Measurements from ENCODE around the gene SERP1. TPM values are rescaled to one million over a fixed set of nuclear protein-coding genes. Genes with fewer than 3 reads are reported as not detected.

SERP1 gene
- total RNA-seq, 2 experiments from 2014 or later: 121 to 123 TPM

DNA sequence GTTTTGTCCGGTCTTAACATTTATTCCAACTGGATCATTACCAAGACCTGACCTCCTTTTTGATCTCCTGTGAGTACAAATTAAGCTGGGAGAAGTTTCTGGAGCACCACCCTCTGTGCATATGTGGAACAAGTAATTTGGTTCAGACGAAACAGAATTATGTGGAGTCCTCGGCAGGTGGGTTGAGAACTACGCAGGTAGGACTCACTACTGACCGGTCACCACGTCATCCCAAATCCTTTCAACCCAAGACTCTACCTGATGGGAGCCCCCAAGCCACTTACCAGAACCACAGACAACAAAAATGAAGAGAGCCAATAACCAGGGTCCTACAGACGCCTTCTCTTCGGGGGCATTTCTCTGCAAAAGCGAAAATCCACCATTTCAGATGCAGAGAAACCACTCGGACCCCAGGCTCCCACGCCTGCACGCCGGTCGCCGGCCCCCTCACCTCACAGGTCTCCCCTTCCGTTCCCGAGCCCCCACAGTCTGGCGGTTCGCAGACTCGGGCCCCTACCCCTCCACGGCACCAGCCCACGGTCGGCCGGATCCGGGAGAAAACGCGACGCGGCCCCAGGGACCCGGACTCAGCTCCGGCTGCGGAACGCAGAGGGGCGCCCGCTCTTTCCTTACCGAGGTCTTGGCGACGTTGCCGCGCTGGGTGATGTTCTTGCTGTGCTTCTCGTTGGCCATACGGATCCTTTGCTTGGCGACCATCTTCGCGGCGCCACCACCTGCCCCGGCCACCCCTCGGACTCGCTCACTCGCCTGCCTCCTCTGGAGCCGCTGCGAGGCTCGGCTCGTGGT lies 674 bp downstream of the SERP1 start:
- Mint-ChIP-seq H3K36me3 (peaks cover 63% of the 10 kb centered on the region), H3K4me3 (peak overlapping the region; percentile 93)

DNA sequence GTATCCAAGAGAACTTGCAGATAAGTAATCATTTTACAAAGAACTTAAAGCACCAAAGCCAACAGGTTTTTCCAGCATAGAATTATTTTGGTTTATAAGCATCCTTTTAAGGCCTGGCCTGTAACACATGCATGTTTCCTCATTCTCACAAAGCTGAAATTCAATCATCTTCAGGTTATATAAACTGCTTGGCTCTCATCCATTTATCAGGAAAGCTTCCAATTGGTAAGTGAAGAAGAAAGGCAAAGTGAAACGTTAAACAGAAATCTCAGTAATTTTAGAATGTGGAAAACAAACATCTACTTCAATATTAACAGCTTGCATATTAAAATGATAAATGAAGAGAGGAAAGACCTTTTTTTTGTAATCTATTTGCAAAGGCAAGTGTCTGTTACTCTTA lies 1.6 kb downstream of the SERP1 start:
- peaks cover 49% of the 10 kb centered on the region for H3K4me1 Mint-ChIP-seq
- DNase-seq: no peak
- H3K4me3 Mint-ChIP-seq: peak overlapping the region; percentile 93
- H3K36me3 Mint-ChIP-seq: peaks cover 59% of the 10 kb centered on the region
- peak overlapping the region; percentile 72 for H3K27ac Mint-ChIP-seq
- H3K27me3 Mint-ChIP-seq: no peaks in the 10 kb centered on the region
- no peaks in the 10 kb centered on the region for H3K9me3 Mint-ChIP-seq

More for the DNA sequence above, 674 bp downstream of the SERP1 start:
- Mint-ChIP-seq H3K4me1 (peaks cover 53% of the 10 kb centered on the region), H3K9me3 (no peaks in the 10 kb centered on the region), H3K27ac (peak overlapping the region; percentile 99), H3K27me3 (no peaks in the 10 kb centered on the region)
- DNase-seq: peak; percentile 46

DNA sequence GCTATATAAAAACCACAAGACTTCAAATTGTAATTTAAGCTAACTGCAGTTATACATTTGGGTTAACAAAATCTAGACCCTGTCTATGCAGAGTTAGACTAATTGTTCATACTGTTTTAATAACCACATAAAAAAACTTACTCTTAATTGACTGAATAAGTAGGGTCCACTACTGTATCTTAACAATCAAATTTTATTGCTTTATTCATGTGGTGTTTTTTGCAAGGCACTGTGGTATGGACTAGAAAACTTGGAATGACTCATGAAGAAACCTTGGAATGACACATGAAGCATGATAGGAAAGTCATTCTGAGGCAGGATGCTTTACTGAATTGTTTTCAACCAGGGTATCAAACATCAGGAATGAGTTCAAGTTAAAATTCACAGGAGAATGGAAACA lies 2.3 kb downstream of the SERP1 start:
- H3K27ac Mint-ChIP-seq: peak overlapping the region; percentile 72
- H3K36me3 Mint-ChIP-seq: peaks cover 55% of the 10 kb centered on the region
- H3K4me1 Mint-ChIP-seq: peaks cover 44% of the 10 kb centered on the region
- no peak for DNase-seq
- H3K4me3 Mint-ChIP-seq: peak overlapping the region; percentile 93
- H3K9me3 Mint-ChIP-seq: no peaks in the 10 kb centered on the region
- no peaks in the 10 kb centered on the region for H3K27me3 Mint-ChIP-seq

DNA sequence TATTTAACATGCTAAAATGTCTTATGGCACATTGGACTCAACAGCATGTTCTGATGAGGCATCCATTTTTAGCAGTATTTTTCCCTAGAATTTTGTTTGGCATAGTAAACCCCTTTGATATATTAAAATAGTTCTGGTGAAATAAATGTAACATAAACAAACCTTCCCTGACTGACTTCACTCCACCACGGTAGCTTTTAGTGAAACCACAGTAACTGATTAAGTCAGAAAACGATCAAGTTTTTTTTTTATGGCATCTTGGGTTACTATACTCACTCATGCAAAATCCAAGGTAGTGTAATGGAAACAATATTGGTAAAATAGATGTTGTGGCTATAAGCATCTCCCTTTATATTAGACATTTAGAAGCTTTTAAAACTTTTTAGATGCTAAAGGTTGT lies 2.8 kb downstream of the SERP1 start:
- Mint-ChIP-seq H3K9me3 (no peaks in the 10 kb centered on the region), H3K4me1 (peaks cover 41% of the 10 kb centered on the region), H3K27me3 (no peaks in the 10 kb centered on the region), H3K27ac (peak overlapping the region; percentile 58), H3K36me3 (peaks cover 51% of the 10 kb centered on the region), H3K4me3 (peak overlapping the region; percentile 10)
- DNase-seq: no peak

DNA sequence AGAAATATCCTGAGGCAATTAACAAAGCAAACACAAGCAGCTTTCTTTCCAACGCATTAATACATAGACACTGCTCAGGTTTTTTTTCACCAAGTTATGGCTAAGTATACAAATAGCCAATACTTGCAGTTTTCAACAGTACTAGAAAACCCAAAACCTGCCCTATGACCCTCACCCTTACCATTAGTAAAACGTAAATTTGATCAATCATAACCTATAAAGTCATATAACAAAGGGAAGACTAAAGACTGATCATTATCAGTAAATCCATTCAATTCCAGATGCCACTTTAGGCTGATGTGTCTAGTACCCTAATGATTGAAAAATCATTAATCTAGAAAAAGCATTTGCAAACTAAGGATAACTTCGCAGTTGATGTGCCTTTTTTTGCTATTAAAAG lies 3.2 kb downstream of the SERP1 start:
- H3K27ac Mint-ChIP-seq: peak overlapping the region; percentile 58
- H3K9me3 Mint-ChIP-seq: no peaks in the 10 kb centered on the region
- H3K4me1 Mint-ChIP-seq: peaks cover 37% of the 10 kb centered on the region
- no peak overlapping the region for H3K4me3 Mint-ChIP-seq
- no peak for DNase-seq
- H3K36me3 Mint-ChIP-seq: peaks cover 48% of the 10 kb centered on the region
- no peaks in the 10 kb centered on the region for H3K27me3 Mint-ChIP-seq

DNA sequence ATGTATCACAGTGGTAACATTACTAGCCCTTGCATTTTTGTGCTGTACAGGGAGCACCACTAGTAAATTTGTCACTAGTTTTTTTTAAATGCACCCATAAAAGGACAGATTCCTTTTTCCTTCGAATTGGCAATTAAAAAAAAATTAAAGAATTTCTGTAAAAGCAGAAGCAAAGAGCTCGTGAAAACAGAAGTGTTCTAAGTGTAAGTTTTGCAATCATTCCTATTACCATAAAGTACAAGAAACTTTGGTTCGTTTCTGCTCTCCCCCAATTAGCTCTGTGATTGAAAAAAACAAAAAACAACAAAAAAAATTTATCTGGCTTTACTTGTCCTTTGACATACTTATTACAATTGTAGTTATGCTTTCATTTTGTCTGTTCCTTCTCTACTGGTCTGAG lies 5.3 kb downstream of the SERP1 start:
- H3K4me1 Mint-ChIP-seq: peaks cover 33% of the 10 kb centered on the region
- no peak for DNase-seq
- H3K36me3 Mint-ChIP-seq: peaks cover 41% of the 10 kb centered on the region
- no peaks in the 10 kb centered on the region for H3K9me3 Mint-ChIP-seq
- no peaks in the 10 kb centered on the region for H3K27me3 Mint-ChIP-seq
- H3K27ac Mint-ChIP-seq: peak overlapping the region; percentile 38
- no peak overlapping the region for H3K4me3 Mint-ChIP-seq

DNA sequence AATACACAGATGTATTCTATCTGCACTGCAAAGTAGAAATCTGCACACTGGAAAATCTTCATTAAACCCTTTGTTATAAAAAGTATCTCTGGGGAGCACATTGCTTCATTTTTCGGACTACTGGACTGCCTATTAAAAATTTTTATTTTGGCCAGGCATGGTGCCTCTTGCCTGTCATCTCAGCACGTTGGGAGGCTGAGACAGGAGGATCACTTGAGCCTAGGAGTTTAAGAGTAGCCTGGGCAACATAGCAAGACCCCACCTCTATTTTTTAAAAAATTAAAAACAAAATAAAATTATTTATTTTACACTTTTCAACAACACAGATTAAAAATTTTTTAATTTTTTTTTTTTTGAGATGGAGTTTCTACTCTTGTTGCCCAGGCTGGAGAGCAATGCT lies 6.0 kb downstream of the SERP1 start:
- no peaks in the 10 kb centered on the region for H3K9me3 Mint-ChIP-seq
- no peaks in the 10 kb centered on the region for H3K27me3 Mint-ChIP-seq
- H3K27ac Mint-ChIP-seq: no peak overlapping the region
- peaks cover 33% of the 10 kb centered on the region for H3K4me1 Mint-ChIP-seq
- no peak overlapping the region for H3K4me3 Mint-ChIP-seq
- peaks cover 34% of the 10 kb centered on the region for H3K36me3 Mint-ChIP-seq
- no peak for DNase-seq

DNA sequence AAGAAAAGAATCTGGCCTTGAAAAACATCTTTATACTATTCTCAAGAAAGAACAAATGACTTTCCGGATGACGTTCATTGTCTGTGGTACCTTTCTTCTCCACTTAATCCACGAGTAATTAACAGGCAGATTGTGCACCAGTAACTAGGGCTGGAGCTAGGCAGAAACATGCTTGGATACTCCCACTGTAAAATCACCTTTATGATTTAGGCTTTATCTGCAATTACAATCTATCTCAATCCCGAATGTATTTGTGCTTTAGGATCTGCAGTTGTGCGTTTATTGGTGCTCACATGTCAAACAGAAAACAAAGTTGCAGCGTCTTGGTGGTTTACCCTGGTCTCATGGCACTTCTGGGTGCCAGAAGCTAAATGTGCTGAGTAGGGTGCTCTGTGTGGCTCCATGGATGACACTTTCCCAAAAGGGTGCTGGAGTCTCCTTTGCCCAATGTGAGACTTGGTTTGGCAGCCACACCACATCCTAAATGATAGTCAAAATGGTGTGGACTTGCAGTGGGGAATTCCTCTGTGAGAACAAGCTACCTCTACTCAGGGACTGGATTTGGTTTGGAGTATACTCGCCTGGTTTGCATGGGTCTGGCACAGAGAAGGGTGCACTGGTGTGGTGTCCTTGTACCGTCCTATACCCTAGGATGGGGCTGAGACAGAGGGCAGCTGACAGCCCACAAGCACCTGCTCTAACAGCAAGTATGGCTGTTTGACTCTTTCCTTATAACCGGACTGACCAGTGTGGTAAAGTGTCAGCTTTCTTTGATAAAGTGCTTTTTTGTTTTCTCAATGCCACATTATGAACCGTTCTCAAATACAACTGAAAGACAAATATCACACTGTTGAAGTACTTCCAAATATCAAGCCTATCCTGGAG lies 7.7 kb downstream of the SERP1 start:
- no peak for DNase-seq
- Mint-ChIP-seq H3K27me3 (no peaks in the 10 kb centered on the region), H3K27ac (peak overlapping the region; percentile 18), H3K9me3 (no peaks in the 10 kb centered on the region), H3K36me3 (peaks cover 24% of the 10 kb centered on the region), H3K4me1 (peaks cover 21% of the 10 kb centered on the region), H3K4me3 (no peak overlapping the region)

DNA sequence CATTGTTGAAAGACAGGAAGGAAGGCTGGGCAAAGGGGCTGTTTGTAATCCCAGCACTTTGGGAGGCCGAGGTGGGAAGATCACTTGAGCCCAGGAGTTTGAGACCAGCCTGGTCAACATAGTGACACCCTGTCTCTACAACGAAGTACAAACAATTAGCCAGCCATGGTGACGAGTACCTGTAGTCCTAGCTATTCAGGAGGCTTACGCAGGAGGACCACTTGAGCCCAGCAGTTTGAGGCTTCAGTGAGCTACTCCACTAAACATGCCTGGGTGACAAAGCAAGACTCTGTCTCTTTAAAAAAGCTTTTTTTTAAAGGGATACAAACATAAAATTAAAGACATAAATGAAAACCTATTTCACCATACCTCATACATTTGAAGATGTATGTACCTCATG lies 11.1 kb downstream of the SERP1 start:
- no peak overlapping the region for H3K4me3 Mint-ChIP-seq
- no peak overlapping the region for H3K27ac Mint-ChIP-seq
- H3K4me1 Mint-ChIP-seq: peaks cover 8% of the 10 kb centered on the region
- peaks cover 2% of the 10 kb centered on the region for H3K36me3 Mint-ChIP-seq
- no peak for DNase-seq
- no peaks in the 10 kb centered on the region for H3K9me3 Mint-ChIP-seq
- H3K27me3 Mint-ChIP-seq: no peaks in the 10 kb centered on the region

DNA sequence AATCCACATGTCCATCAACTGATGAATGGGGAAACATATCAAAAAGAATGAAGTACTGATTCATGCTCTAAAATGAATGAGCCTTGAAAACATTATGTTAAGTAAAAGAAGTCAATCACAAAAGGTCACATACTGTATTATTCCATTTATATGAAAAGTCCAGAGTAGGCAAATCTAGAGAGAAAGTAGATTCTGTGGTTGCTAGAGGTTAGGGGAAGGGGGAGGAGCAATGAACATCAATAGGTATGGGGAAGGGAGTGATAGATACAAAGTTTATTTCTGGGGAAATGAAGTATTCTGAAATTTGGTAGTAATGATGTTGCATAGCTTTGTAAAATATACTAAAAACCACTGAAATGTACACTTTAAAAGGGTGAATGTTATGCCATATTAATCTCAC lies 14.5 kb downstream of the SERP1 start:
- Mint-ChIP-seq H3K27me3 (no peaks in the 10 kb centered on the region), H3K27ac (peak overlapping the region; percentile 42), H3K4me3 (no peak overlapping the region), H3K9me3 (no peaks in the 10 kb centered on the region), H3K4me1 (peaks cover 6% of the 10 kb centered on the region), H3K36me3 (no peaks in the 10 kb centered on the region)
- no peak for DNase-seq

DNA sequence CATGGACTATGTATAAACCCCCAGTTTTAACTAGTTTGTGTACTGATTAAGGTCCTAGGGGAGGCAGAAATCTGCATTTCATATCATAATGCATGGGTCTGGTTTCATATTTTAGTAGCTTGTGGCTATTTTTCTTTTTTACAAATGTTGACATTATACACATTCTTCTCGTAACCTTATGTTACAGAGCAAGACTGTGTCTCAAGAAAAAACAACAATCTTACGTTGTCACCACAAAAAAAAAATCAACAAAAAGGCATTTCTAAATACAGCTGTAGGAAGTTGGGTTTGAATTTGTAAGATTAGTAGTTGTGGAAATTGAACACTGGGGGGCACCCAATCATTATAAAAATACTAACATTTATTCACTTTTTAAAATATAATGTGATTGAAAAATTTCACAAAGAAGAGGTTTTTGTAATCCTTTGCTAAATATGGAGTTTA lies 17.9 kb downstream of the SERP1 start:
- Mint-ChIP-seq H3K36me3 (no peaks in the 10 kb centered on the region), H3K4me3 (no peak overlapping the region), H3K27ac (no peak overlapping the region), H3K4me1 (peaks cover 6% of the 10 kb centered on the region), H3K9me3 (no peaks in the 10 kb centered on the region), H3K27me3 (no peaks in the 10 kb centered on the region)
- DNase-seq: no peak

DNA sequence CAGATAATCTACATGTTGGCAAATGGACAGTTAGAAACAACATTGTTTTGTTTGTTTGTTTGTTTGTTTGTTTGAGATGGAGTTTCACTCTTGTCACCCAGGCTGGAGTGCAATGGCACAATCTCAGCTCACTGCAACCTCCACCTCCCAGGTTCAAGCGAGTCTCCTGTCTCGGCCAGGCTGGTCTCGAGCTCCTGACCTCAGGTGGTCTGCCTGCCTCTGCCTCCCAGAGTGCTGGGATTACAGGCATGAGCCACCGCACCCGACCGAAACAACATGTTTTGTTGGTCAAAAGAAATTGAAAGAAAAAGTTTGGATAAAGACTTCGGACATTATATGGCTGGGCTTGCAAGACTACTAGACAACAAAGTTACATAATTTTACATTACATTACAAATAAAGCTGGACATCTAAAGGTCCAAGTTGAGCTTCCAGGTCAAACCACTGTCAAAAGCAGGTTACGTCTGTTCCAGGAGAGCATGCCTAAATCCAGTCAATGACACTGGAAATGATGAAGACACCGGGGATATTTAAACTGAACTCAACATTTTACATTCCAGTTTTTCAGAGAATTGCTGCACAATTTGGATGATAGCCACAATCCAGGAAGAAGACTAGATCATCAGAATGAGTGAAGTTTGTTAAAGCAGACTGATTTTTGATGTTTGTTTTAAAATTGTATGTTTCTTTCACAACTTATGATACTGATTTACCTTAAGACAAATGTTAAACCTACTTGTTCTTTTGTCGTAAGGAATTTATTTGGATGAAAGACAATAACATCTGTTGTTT lies 18.6 kb downstream of the SERP1 start:
- DNase-seq: no peak
- H3K27ac Mint-ChIP-seq: no peak overlapping the region
- H3K27me3 Mint-ChIP-seq: no peaks in the 10 kb centered on the region
- peaks cover 6% of the 10 kb centered on the region for H3K4me1 Mint-ChIP-seq
- H3K9me3 Mint-ChIP-seq: no peaks in the 10 kb centered on the region
- H3K4me3 Mint-ChIP-seq: no peak overlapping the region
- H3K36me3 Mint-ChIP-seq: no peaks in the 10 kb centered on the region

DNA sequence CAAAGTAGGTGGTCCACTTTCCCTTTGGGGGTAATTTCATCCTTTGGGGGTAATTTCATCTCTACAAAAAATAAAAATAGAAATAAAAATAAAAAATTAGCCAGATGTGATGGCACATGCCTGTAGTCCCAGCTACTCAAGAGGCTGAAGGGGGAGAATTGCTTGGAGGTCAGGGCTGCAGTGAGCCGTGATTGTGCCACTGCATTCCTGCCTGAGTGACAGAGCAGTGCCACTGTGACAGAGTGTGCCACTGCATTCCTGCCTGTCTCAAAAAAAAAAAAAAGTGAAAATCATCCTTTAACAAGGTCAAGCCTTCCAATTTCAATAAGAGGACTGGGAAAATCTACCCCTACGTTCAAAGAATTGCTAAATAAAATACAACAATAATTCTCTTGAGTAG lies 22.8 kb downstream of the SERP1 start:
- Mint-ChIP-seq H3K36me3 (no peaks in the 10 kb centered on the region), H3K27me3 (no peaks in the 10 kb centered on the region), H3K4me3 (no peak overlapping the region), H3K4me1 (no peaks in the 10 kb centered on the region), H3K9me3 (no peaks in the 10 kb centered on the region), H3K27ac (no peak overlapping the region)
- DNase-seq: no peak

DNA sequence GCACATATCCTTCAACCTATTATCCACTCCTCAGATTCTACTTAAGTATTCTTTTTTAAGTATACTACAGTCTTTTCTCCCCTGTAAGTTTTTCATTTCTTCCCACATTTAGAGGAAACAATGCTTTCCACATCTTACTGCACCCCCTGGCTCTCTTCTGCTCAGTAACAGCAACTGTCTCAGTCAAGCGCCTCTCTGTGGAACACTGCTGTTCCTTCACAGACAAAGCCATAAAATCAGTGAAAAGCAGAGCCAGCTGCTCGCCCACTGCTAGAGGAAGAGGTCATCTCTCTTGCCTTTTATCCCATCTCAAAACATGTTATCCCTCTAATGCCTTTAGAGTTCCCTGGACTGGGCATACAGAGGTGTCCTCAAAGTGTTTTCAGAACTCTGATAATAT lies 24.8 kb downstream of the SERP1 start:
- H3K36me3 Mint-ChIP-seq: no peaks in the 10 kb centered on the region
- no peak for DNase-seq
- H3K27me3 Mint-ChIP-seq: no peaks in the 10 kb centered on the region
- H3K4me1 Mint-ChIP-seq: no peaks in the 10 kb centered on the region
- H3K9me3 Mint-ChIP-seq: peaks cover 2% of the 10 kb centered on the region
- no peak overlapping the region for H3K4me3 Mint-ChIP-seq
- H3K27ac Mint-ChIP-seq: no peak overlapping the region

DNA sequence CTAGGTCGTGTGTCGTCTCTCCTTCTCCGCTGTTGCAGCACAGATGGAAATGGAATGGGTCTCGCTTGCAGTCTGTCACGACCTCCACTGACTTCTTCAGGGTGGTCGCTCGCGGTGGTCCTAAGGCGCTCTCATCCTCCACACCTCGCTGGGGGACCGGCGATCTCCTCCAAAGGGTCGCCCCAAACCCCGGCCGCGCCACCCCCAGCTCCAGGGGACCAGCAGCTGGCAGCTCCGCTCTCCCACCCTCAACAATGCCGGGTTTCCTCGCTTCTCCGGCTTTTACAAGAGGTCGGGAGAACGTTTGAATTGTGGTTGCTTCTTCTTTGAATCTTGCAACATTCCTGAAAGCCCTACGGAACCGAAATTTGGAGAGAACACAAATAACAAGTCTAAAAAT lies 25.9 kb downstream of the SERP1 start:
- DNase-seq: no peak
- Mint-ChIP-seq H3K27me3 (no peaks in the 10 kb centered on the region), H3K4me1 (no peaks in the 10 kb centered on the region), H3K9me3 (peaks cover 2% of the 10 kb centered on the region), H3K27ac (no peak overlapping the region), H3K4me3 (no peak overlapping the region), H3K36me3 (no peaks in the 10 kb centered on the region)

Data from activated naive CD8-positive, alpha-beta T cell treated with anti-CD3 and anti-CD28 coated beads for 36 hours (primary cell).